NCI-H2196 (cell line): Measurements from ENCODE around the gene GNAQ.
"Not testable (repeated sequence)": the region's sequence is repeated elsewhere in the genome, so short reads cannot be mapped to it uniquely, and the experiment has no call there.

Experiments used
- DNase-seq: peaks from one replicate; lab custom pipeline; 2025; ENCODE audit not compliant: unreplicated experiment; lab: John Stamatoyannopoulos, UW

GNAQ gene

DNA sequence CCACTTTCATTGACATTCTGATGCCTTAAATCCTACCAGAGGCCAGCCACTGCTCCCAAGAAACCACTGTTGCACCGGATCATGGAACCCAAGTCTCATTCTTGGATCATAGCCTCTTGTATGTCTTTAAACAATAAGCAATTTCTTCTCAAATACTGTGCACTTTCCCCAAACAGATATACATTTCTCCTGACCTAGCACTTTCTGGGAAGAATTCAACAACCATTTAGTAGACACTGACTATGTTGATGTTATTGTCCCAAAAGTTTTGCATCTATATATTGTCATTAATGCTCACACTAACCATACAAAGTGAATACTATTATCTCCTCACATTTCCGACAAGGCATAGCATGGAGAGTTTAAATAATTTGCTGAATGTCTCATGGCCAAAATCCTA is 123.3 kb downstream of the GNAQ start:
- no peak for DNase-seq

DNA sequence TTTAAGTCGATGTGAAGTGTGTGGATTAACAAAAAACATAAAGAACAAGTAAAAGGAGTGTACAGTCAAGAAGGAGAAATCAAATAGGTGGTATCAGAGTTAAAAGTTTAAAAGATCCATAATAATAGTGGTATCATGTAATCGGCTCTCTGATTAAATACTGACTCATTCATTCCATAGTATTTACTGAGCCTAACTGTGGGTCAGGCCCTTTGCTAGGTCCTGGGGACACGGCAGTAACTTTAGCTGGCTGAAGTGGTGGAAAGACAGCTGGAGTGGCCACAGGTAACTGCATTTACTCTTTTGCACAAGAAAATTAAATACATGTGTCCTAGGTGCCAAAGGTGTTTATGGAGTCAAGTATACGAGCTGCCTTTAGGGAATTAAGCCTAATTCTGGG is 124.0 kb downstream of the GNAQ start:
- DNase-seq = no peak

DNA sequence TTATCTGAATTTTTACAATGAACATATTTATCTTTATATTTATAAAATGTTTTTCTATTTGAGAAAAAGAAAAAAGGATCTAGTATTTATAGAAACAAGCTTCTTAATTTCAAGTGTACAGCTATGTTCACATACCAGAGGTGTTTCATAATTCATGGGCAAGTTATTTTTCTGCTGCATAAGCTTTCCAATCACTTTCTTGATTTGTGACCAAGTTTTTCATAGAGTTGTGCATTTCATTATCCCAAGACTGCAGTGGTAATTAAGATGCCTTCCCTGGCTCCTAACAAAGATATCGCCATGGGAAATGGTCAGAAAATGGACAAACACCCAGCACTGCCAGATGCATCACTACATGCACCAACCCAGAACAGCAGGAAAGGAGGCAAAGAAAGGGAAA is 124.6 kb downstream of the GNAQ start:
- DNase-seq = no peak

DNA sequence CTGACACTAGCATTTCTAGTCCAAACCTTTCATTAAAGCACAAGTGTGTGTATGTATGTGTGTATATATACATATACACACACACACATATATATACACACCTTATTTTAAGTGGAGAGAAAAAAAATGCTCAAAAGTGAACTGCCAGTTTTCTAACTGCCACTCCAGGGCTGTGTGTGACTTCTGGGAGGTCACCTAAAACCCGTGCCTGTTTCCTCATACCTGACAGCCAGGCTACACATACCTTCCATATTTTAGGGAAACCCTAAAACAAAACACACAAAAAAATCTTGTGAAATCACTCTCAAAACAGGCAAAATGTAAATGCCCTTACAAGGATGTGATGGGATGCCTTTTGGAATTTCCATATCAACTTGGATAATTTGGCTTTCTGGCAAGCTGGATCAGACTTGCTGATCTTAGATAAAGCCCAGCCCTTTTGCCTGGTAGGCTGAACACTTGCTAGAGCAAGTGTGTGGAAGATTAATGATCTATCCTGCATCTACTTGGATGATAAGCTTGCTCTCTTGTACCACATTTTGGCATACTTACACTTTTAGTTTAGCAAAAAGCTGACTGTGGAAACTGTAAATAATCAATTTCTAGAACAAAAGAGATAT is 127.8 kb downstream of the GNAQ start:
- no peak for DNase-seq

DNA sequence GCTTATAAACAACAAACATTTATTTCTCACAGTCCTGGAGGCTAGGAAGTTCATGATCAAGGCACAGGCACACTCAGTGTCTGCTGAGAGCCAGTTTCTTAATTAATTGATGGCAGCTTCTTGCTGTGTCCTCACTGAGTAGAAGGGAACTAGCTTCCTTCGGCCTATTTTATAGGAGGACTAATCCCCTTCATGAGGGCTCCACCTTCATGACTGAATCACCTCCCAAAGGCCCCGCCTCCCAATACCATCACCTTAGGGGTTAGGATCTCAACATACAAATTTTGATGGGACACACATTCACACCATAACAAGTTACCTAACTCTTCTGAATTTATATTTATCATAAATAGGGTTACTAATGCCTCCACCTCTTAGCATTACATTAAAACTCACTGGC is 129.8 kb downstream of the GNAQ start:
- DNase-seq = no peak

DNA sequence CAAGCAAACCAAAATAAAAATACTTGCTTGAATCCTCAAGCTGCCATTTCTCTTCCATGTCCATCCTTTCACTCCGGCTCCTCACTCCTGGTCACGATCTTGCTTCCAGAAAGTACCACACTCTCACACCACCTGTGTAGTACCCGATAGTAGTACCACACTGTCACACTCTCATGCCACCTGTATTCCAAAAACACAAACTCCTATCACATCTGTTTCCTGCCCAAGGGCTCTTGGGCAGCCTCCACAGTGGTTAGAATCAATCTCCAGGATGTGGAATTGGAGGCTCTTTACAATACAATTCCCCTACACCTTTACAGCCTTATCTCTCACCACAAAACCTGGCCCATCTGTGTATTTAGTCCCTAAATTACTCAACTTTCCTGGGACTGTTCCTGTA is 130.6 kb downstream of the GNAQ start:
- DNase-seq = no peak

DNA sequence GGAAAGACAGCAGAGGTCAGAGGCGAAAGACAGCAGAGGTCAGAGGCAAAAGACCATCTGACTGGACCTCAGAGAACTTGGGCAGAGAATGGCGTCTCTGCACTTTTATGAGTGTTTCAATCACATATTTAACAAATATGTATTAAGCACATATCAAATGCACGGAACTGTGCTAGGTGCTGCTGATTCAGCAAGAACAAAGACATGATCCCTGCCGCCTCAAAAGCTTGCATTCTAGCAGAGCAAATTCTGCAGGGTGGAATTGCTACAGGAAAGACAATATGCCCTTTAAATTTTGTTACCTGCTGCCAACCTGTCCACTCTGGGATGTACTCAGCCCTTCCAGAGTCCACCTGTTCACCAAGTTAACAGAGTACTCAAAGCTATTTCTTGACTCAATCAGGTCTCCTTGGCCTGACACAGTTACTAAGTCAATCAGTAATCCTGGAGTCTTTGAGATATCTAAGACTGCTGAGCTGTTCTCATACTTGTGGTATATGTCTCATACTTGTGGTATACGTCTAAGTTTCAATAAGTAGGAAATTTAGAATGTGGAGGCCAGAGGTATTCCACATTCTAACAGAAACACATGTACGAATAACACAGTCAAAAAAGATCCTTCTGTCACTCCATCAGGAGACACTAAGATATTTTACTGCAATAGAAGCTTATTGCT is 131.8 kb downstream of the GNAQ start:
- DNase-seq = no peak

DNA sequence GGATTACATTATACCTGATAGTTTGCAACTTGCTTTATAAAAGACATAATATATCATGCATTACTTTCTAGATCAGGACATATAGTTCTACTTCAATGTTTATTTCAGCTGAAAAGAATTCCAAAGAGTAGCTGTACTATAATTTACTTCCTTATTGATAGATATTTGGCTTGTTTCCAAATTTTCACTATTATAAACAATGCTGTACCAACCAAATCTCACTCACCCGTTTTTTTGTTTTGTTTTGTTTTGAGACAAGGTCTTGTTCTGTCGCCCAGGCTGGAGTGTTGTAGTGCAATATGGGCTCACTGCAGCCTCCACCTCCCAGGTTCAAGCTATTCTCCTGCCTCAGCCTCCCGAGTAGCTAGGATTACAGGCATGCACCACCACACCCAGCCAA is 132.7 kb downstream of the GNAQ start:
- DNase-seq = no peak

DNA sequence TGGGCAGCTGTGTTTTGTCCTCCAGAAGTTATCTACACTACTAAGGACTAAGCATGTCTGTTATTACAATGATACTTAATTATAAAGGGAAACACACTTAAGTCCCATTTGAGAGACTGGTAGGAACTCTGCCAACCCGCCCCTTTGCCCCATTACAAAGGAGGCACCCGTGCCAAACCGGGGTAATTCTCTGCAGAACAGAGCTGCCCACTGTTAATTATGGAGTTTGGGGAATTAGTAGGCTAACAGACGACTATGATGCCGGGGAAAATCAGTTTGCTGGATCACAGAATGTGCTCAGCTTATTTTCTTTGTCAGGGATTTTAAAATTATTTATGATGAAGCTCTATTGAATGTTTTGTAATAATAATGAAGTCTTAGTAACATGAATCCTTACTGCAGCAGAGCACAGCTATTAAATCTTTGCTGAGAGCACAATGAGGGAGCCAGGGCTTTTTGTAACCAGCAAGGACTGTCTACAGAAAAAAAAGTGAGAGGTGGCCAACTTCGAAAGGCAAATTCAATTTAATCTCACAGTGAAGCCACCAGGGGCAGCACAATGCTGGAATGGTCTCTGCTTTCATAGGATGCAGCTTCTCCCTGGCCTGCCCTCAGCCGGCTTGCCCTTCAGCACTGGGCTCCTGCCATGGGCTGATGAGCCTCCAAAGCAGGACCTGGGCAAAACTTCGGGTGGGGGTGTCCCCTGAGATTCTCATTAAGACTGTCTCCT is 134.5 kb downstream of the GNAQ start:
- peak; percentile 29 for DNase-seq

DNA sequence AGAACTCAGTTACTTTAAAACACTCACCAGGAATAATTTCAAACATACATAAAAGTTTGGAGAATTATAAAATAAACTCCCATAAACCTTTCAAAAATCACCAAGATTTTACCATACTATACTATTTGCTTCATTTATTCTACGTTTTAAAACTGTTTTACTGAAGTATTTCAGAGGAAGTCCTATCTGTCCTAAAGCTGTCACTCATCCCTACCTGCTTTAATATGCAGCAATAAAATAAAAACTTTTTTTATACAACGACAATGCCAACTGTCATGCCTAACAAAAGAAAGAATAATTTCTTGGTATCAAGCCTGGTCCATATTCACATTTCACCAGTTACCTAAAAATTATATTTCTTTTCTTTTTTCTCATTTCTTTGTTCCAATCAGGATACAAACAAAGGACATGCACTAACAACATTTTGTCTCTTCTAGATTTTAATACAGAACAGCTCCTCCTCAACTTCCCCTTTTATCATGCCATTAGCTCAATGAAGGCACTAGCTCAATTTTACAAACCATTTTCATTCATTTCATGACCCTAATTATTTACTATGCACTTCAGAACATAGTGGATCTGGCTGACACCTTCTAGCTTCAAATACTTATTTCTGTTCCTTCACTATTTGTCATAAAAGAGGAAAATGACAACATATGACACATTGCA is 135.2 kb downstream of the GNAQ start:
- no peak for DNase-seq

DNA sequence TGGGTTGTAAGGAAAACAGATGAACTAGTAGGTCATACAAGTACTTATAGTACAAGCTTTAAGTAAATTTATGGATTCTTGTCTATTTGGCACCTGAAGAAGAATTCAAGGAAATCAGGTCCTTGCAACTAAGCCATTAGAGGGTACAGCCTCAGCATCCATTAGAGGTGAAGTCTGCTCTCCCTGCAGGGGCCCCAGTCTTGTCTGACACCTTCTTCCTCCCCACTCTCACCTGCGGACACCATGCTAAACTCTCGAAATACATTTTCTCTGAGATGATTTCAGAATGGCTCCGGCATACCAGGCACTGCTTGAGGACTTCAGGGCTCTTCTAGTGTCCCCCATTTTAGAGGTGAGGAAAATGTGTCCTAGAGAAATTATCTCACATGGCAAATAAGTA is 137.9 kb downstream of the GNAQ start:
- no peak for DNase-seq

DNA sequence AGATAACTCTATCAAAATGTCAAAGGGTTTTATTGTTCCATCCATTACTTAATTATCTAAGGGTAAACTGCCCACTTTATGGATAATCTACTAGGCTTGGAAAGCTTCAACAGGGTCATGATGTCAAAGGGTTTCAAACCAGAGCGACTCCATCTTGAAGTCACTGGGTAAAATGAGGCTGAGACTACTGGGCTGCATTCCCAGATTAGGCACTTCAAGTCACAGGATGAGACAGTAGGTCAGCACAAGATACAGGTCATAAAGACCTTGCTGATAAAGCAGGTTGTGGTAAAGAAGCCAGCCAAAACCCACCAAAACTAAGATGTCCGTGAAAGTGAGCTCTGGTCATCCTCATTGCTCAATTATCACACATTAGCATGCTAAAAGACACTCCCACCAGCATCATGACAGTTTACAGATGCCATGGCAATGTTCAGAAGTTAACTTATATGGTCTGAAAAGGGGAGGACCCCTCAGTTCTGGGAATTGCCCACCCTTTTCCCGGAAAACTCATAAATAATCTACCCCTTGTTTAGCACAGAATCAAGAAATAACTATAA is 138.6 kb downstream of the GNAQ start:
- no peak for DNase-seq

DNA sequence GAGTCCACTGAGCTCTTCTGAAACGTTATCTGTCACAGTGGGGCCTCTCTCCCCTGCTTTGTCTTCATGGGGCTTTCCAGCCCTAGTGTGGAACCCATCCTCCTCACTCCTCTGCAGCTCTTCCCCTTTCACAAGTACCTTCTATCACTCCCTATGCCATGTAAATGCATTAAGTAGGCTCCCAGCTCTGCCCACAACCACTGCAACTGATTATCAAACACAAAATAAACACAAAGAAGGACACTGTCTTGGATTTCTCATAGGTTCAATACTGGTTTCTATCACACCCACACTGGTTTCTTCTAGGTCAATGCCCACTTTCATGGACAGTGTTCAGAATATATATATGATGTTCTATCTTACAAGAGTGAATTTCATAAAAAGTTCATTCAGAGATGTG is 139.4 kb downstream of the GNAQ start:
- DNase-seq = no peak

DNA sequence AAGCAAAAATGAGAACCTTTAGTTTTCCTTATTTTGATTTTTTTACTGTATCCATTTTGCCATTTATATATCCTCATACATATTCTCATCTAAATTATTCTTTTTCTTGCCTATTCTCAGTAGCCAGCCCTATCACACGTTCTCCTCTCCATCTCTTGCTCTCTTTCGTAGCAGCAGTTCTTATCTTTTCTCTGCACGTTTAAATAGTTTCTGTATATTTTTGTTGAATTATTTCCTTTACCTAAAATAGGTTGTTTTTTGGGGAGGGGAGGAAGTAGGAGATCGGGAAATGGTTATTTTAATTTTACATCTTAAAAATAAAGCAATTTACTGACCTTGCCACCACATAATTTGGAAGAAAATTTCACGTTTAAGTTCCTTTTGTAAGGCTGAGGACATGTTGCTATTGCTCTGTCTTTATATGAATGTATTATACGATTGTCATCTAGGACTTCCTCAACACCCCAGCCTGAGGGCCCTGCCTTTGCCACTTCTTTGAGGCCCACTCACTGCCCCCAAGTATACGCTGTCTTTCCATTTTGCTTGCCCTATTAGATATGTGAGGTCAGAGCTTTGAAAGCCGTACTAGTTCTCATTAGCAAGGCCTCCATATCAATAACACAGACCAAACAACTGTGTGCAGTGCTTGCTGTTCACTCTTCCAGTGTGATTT is 140.3 kb downstream of the GNAQ start:
- DNase-seq = no peak

DNA sequence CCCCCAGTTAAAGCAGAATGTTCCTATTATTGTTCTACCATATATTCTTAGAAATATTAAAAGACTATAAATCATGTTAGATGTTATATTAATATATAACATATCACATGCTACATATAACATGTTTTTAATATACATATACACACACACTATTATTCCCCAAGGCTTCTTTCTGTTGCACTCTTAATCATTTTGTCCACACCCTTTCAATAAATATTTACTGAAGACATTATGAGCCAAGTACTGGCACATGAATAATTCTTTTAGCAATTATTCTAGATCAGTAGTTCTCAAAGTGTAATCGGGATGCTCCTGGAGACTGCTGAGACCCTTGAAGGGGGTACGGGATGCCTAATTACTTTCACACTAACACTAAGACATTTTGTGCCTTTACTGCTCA is 143.9 kb downstream of the GNAQ start:
- DNase-seq = no peak

DNA sequence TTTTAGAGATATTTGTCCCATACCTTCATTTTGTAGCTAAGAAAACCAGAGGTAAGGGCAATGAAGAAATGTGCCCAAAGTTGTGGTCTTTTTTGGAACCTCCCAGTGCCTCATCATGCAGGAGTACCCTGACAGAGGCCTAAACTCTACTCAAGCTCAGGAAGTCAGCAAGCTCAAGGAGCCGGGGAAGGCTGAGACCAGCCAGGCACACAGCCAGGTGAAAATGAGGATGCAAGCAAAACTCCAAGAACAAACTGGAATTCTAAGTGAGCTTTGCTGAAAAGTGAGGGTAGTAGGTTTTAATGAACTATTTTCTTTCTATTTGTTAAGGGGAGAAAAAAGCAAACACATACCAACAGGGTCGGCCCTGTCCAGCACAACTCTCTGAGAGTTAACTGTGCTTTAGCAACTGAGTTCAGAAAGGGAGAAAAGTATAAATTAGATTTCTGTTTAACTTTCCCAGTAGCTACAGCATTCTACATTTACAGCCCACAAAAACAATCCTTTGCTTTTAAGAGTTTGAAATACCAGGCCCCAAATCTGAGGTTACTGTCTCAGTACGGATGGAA is 146.4 kb downstream of the GNAQ start:
- no peak for DNase-seq

DNA sequence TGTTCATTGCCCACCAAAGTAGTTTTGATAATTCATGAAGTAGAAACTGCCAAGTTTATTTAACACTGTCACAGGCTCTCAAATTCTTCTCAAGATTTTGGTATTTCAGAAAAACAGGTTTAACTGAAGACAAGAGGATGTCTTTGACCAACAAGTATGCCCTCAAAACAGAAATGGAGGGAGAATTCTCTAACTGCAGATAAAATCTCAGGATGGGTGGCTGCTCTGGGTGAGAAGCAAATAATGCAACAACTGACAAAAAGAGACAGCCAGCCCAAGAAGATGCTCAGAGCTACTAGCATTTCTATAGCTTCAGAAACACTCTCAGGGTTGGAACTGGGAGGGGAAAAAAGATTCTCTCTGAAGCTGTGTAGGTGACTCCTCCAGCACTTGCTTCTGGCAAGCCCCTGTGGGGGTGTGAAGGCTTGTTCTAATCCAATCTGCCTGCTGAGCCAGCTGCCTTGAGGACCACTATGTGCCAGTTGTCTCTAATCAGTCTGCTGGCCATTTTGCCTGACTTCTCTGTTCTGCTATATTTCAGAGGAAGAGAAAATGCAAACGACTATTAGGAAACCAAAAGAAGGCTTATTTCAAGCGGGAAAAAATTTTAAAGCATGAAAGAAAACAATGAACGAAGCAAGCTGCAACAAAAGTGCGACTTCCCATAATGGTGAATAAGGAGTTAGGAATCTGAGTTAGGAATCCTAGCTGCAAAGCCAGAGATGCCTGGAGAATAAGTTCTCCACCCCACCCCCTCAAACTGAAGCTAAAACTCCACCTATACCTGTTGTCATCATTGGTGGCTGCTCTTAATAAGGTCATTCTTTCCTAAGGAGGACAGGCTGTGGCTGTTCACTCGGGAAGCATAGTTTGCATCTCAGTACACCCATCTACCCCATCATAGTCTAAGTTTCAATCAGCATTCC is 147.5 kb downstream of the GNAQ start:
- no peak for DNase-seq

DNA sequence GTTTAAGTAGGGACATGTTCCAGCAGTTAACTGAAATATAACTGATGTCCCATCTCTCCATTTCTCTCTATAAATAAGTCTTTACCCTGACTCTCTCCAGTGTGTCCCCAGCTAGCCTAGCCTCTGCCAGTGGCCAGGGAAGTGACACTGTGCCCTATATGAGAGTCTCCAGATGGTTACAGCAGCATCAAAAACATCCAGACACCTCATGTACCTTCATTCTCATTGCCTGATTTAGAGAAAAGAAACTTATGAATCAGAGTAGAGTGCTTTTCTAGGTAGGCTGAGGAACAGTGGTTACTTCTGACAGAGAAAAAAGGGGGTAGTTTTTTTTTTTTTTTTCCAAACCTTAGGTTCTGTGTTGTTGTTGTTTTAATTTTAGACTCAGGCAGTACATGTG is 148.5 kb downstream of the GNAQ start:
- DNase-seq = no peak

DNA sequence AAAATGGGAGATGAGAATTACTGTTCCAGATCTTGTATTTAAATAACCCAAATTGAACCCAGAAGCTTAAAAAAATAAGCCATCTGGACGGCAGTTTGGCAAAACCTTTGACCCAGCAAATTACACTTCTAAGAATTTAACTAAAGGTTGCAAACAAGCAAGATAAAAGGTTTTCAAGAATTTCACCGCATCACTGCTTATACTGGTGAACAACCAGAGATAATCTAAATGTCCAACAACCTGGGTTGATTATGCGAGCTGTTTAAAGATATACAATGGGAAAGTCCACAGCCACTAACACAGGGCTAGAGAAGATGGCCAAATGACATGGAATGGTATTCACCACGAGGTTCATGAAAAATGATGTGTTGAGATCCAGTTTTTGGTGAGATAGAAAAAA is 149.3 kb downstream of the GNAQ start:
- no peak for DNase-seq

DNA sequence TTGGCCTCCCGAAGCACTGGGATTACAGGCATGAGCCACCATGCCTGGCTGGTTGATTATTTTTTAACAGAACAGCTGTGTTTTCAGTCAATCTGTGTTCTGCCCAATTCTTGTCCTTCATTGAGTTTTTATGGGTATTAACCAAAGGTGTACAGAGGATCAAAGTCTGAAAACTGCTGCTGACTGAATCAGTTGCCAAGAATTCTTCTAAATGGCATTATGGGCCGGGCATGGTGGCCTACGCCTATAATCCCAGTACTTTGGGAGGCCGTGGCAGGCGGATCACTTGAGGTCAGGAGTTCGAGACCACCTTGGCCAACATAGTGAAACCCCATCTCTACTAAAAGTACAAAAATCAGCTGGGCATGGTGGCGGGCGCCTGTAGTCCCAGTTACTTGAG is 150.0 kb downstream of the GNAQ start:
- DNase-seq = not testable (repeated sequence)
